ENCODE results near the gene FAM180B. TPM values are rescaled to one million over a fixed set of nuclear protein-coding genes. Genes with fewer than 3 reads are reported as not detected.
A peak's percentile ranks its signal among the peaks of the same experiment; 100 is the strongest.
"Not testable (repeated sequence)": the region's sequence is repeated elsewhere in the genome, so short reads cannot be mapped to it uniquely, and the experiment has no call there.

The FAM180B gene
- total RNA-seq: not detected
- long read RNA-seq: 0 reads

- DNase-seq (peak; percentile 40), ATAC-seq (peak; percentile 51)
- intact Hi-C loops (cut with micrococcal nuclease): no loop called here
Observed at GRCh38 chr11:47586098-47586855, at the start of gene FAM180B. TSS of gene FAM180B (plus strand) at chr11:47586678. CDS start at chr11:47586769, 91 bp downstream.

GRCh38 chr11:47536915-47537314 lies 49.6 kb upstream of the FAM180B start:
- DNase-seq (no peak), ATAC-seq (no peak)
- intact Hi-C loops (cut with micrococcal nuclease): no loop called here

- no peak for ATAC-seq
- DNase-seq: no peak
- intact Hi-C loops (cut with micrococcal nuclease): no loop called here
Observed at GRCh38 chr11:47538741-47539565, 47.5 kb upstream of the FAM180B start.

- intact Hi-C loops (cut with micrococcal nuclease): no loop called here
- DNase-seq (no peak), ATAC-seq (no peak)
Observed at GRCh38 chr11:47539681-47540039, 46.8 kb upstream of the FAM180B start.

GRCh38 chr11:47541070-47541469 lies 45.4 kb upstream of the FAM180B start:
- no peak for ATAC-seq
- DNase-seq: no peak
- intact Hi-C loops (cut with micrococcal nuclease): no loop called here

- no peak for DNase-seq
- no peak for ATAC-seq
- intact Hi-C loops (cut with micrococcal nuclease): no loop called here
Observed at GRCh38 chr11:47545298-47545697, 41.2 kb upstream of the FAM180B start.

GRCh38 chr11:47546274-47546673 lies 40.2 kb upstream of the FAM180B start:
- ATAC-seq; DNase-seq; intact Hi-C loops (cut with micrococcal nuclease): not testable (repeated sequence)

- intact Hi-C loops (cut with micrococcal nuclease): no loop called here
- no peak for ATAC-seq
- DNase-seq: no peak
Observed at GRCh38 chr11:47550288-47551047, 36.0 kb upstream of the FAM180B start.

- DNase-seq (no peak), ATAC-seq (no peak)
- intact Hi-C loops (cut with micrococcal nuclease): no loop called here
Observed at GRCh38 chr11:47551086-47551485, 35.4 kb upstream of the FAM180B start.

GRCh38 chr11:47552056-47552565 lies 34.4 kb upstream of the FAM180B start:
- peak; percentile 43 for DNase-seq
- intact Hi-C loops (cut with micrococcal nuclease): no loop called here
- peak; percentile 16 for ATAC-seq

GRCh38 chr11:47552566-47553405 lies 33.7 kb upstream of the FAM180B start, which contains the start of gene CELF1:
TSS of gene CELF1 (minus strand) at chr11:47553132. CDS start at chr11:47499523, 53,609 bp downstream.
- DNase-seq (peak; percentile 95), ATAC-seq (peak; percentile 99)
- intact Hi-C loops (cut with micrococcal nuclease): no loop called here

- no peak for DNase-seq
- no peak for ATAC-seq
- intact Hi-C loops (cut with micrococcal nuclease): no loop called here
Observed at GRCh38 chr11:47553406-47553743, 33.1 kb upstream of the FAM180B start.

GRCh38 chr11:47557004-47557403 lies 29.5 kb upstream of the FAM180B start:
- ATAC-seq; DNase-seq; intact Hi-C loops (cut with micrococcal nuclease): not testable (repeated sequence)

- intact Hi-C loops (cut with micrococcal nuclease): no loop called here
- ATAC-seq (no peak), DNase-seq (no peak)
Observed at GRCh38 chr11:47558695-47559094, 27.8 kb upstream of the FAM180B start.

- DNase-seq: no peak
- ATAC-seq: no peak
- intact Hi-C loops (cut with micrococcal nuclease): no loop called here
Observed at GRCh38 chr11:47560426-47560825, 26.1 kb upstream of the FAM180B start.

- DNase-seq; intact Hi-C loops (cut with micrococcal nuclease); ATAC-seq: not testable (repeated sequence)
Observed at GRCh38 chr11:47562393-47562792, 24.1 kb upstream of the FAM180B start.

GRCh38 chr11:47564366-47564765 lies 22.1 kb upstream of the FAM180B start:
- DNase-seq; intact Hi-C loops (cut with micrococcal nuclease); ATAC-seq: not testable (repeated sequence)

GRCh38 chr11:47564933-47565339 lies 21.5 kb upstream of the FAM180B start:
- no peak for DNase-seq
- intact Hi-C loops (cut with micrococcal nuclease): no loop called here
- peak; percentile 14 for ATAC-seq
